ENCODE data around the gene SPRED3.

The SPRED3 gene

DNA sequence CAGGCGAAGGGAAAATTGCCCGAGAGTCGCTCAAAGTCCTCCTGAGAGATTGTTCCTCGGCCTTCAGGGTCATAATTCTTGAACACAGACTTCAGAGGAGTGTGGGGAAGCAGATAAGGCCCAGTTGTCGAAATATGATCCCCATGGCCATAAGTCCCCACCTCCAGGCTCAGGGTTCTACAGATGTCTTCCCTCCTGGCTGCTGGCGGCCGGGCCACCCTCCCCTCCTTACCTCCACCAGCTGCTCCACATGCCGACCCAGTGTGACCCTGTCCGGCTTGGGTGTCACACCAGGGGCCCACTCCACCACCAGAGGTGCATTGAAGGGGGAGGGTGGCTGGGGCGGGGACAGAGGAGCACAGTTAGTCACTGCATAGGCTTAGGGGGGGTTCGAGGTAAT lies 24.5 kb downstream of the SPRED3 start:
- TF ChIP-seq CTCF (IDR thresholded peaks at IDR 0.05) (no peak), ZFX (IDR thresholded peaks at IDR 0.05; ENCODE audit: borderline replicate concordance) (no peak)
- no peak overlapping the region for H3K27ac ChIP-seq

- H3K27ac ChIP-seq: no peak overlapping the region
- TF ChIP-seq ZFX (IDR thresholded peaks at IDR 0.05; ENCODE audit: borderline replicate concordance) (no peak), CTCF (IDR thresholded peaks at IDR 0.05) (no peak)
These were observed 24.9 kb downstream of the SPRED3 start for GRCh38 chr19:38413416-38413815.

- no peak overlapping the region for H3K27ac ChIP-seq
- TF ChIP-seq ZFX (IDR thresholded peaks at IDR 0.05; ENCODE audit: borderline replicate concordance) (no peak), CTCF (IDR thresholded peaks at IDR 0.05) (no peak)
These were observed 28.6 kb downstream of the SPRED3 start for GRCh38 chr19:38417146-38417543.

GRCh38 chr19:38417544-38418506 lies 29.3 kb downstream of the SPRED3 start:
- TF ChIP-seq ZFX (IDR thresholded peaks at IDR 0.05; ENCODE audit: borderline replicate concordance) (no peak), CTCF (IDR thresholded peaks at IDR 0.05) (peak; percentile 13; the same call in 1 of the 2 replicates)
- H3K27ac ChIP-seq: no peak overlapping the region

- no peak overlapping the region for H3K27ac ChIP-seq
- TF ChIP-seq ZFX (IDR thresholded peaks at IDR 0.05; ENCODE audit: borderline replicate concordance) (no peak), CTCF (IDR thresholded peaks at IDR 0.05) (no peak)
These were observed 32.4 kb downstream of the SPRED3 start for GRCh38 chr19:38420935-38421334.

DNA sequence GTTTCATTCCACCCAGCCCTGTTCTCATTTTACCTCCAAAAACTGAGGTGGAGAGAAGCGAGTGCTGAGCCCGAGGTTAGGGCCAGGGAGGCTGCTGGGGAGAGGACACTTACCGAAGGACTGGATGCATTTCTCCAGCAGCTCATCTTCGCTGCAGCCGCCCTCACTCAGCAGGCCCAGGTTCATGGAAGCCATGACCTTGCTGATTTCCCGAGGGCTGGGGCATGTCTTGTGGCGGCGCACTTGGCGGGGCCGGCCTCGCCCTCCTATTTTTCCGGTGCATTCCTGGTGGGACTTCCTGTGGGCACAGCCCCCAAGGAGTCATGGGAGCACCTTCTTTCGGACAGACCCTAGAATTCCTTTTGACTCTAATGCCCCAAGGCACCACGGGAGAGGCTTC lies 33.4 kb downstream of the SPRED3 start:
- no peak for TF ChIP-seq CTCF (IDR thresholded peaks at IDR 0.05)
- no peak for TF ChIP-seq ZFX (IDR thresholded peaks at IDR 0.05; ENCODE audit: borderline replicate concordance)

GRCh38 chr19:38422438-38422837 lies 33.9 kb downstream of the SPRED3 start:
- no peak overlapping the region for H3K27ac ChIP-seq
- TF ChIP-seq ZFX (IDR thresholded peaks at IDR 0.05; ENCODE audit: borderline replicate concordance) (no peak), CTCF (IDR thresholded peaks at IDR 0.05) (no peak)

More for the DNA sequence above, 33.4 kb downstream of the SPRED3 start:
- H3K27ac ChIP-seq: no peak overlapping the region
